Body of pancreas (tissue), 4 donors: Measurements from ENCODE around the gene DCAF11. TPM values are rescaled to one million over a fixed set of nuclear protein-coding genes. Genes with fewer than 3 reads are reported as not detected.
A peak's percentile ranks its signal among the peaks of the same experiment; 100 is the strongest.

Experiments used
- ATAC-seq: fragments of 150-250 bp; one replicate; pipeline ENCODE4 v1.9.1; 2016
- DNase-seq, 4 donors: peaks; one replicate each; pipeline ENCODE4 v3.0.0-alpha.2; 2019
- H3K27ac ChIP-seq, 4 donors: fragments of 200-600 bp; sonication (generic); 1 replicate in 3 of 4; 2 replicates in 1 of 4; pipeline versions ENCODE4 v1.5.1 to v1.6.1; 2016 to 2019; ENCODE audit warnings: mild to moderate bottlenecking in 1 of 4, mixed read lengths in 1 of 4, moderate library complexity in 1 of 4
- H3K27me3 ChIP-seq, 2 donors: fragments of 200-600 bp; sonication (generic); one replicate each; pipeline ENCODE4 v1.6.0; 2016; ENCODE audit warnings: mild to moderate bottlenecking in 1 of 2
- H3K36me3 ChIP-seq, 2 donors: fragments of 200-600 bp; sonication (generic); replicated peaks in 1 of 2; 2 replicates each; pipeline ENCODE4 v1.5.1; 2016; ENCODE audit warnings: low read depth in 2 of 2; ENCODE audit not compliant: insufficient read depth in 1 of 2
- H3K4me1 ChIP-seq: fragments of 200-600 bp; sonication (generic); one replicate; pipeline ENCODE4 v1.6.0; 2016
- H3K4me3 ChIP-seq, 2 donors: fragments of 200-600 bp; sonication (generic); 1 replicate in 1 of 2; 2 replicates in 1 of 2; pipeline ENCODE4 v1.5.1; 2016 to 2019
- H3K9me3 ChIP-seq, 3 donors: fragments of 200-600 bp; sonication (generic); 1 replicate in 2 of 3; 2 replicates in 1 of 3; pipeline ENCODE4 v1.5.1; 2016
- CTCF ChIP-seq, 7 experiments: fragments of 450-650 bp in 4 of 7; fragments of 200-600 bp in 3 of 7; sonication (generic) in 3 of 7; IDR thresholded peaks; one replicate each; pipeline ENCODE4 v1.5.1; 2016 to 2019; ENCODE audit warnings: antibody characterized with exemption in 7 of 7
- POLR2A ChIP-seq, 3 donors: fragments of 450-650 bp; IDR thresholded peaks; one replicate each; pipeline ENCODE4 v1.6.1; 2016; ENCODE audit warnings: antibody characterized with exemption in 3 of 3, mild to moderate bottlenecking in 2 of 3
- WGBS, 2 donors: methylation state at CpG; one replicate each; pipeline ENCODE4 v1.1.5; 2017; 5-methylcytosine and 5-hydroxymethylcytosine counted together
- intact Hi-C: fragments of 100-400 bp; cut with DNase I; formaldehyde crosslinking; loops from one replicate; pipeline ENCODE4 v1.15.1; 2023
- total RNA-seq, 2 donors: library from RNA; depleted of rRNA; stranded (reverse); fragments of >200 nt; gene quantifications; one replicate each; pipeline ENCODE4 v1.1.0, GENCODE V29; 2016

Gene DCAF11
- total RNA-seq, 2 donors from 2014 or later: 77.1 to 128 TPM

DNA sequence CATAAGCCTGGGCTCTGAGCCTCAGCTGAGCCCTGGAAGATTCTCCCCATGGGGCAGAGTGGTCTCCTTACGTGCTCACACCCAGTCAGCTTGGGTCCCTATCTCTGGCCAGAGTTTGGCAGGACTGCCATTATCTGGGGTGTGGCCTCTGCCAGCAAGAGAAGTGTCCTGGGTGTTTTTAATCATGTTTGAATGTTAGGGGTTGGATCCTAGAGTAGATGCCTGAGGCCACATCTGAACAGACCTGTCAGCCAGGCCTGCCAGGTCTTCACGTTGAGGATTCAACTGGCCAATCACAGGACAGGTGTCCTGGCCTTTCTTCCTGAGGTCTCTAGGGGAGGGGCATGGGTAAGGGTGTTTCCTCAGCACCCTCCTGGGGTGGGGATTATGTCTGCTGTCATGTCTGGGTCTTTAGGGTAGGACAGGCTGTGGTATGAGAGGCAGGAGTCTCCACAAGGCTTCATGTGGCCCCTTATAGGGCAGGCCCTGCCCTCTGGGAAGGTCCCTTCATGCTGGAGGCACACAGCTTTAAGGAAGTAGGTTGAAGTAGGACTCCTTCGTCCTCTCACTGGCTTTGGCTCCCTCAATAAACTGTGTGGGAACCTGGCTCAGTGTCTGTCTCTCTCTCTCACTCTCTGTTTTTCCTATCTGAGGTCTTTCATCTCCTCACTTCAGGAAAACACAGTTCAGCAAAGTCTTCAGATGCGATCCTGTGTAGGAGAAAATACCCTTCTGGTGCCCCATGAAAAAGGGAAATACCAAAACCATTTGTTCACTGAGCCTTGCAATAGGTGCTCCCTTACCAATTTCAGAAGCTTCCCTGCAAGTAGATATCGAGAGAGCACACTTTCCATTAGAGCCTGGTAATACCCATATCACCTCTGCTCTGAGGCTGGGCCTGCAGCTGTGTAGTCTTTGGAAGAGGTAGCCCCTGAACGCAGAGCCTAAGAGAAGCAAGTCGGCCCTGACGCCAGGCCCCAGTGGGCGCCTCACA, 9.1 kb downstream of the DCAF11 start:
- Histone ChIP-seq H3K27ac (no peak overlapping the region), H3K4me1 (no peaks in the 10 kb centered on the region), H3K4me3 (no peak overlapping the region), H3K9me3 (no peaks in the 10 kb centered on the region), H3K27me3 (no peaks in the 10 kb centered on the region), H3K36me3 (peaks cover 24 to 37% of the 10 kb centered on the region in 2 donors)
- intact Hi-C loops: no loop called here
- 81% methylated on average over 7 to 9 of the region's 9 CpGs for WGBS, 2 donors
- no peak for TF ChIP-seq CTCF (IDR thresholded peaks at IDR 0.05)
- TF ChIP-seq POLR2A (IDR thresholded peaks at IDR 0.05): no peak
- ATAC-seq (no peak), DNase-seq (no peak)

- Histone ChIP-seq H3K4me3 (no peak overlapping the region), H3K36me3 (peaks cover 0 to 13% of the 10 kb centered on the region in 2 donors), H3K27me3 (no peaks in the 10 kb centered on the region), H3K4me1 (peaks cover 19% of the 10 kb centered on the region), H3K9me3 (no peaks in the 10 kb centered on the region), H3K27ac (no peak overlapping the region)
- intact Hi-C loops: no loop called here
- ATAC-seq (no peak), DNase-seq (no peak)
- TF ChIP-seq POLR2A (IDR thresholded peaks at IDR 0.05) (no peak), CTCF (IDR thresholded peaks at IDR 0.05) (no peak)
These were observed 12.4 kb downstream of the DCAF11 start for GRCh38 chr14:24126939-24127338.

DNA sequence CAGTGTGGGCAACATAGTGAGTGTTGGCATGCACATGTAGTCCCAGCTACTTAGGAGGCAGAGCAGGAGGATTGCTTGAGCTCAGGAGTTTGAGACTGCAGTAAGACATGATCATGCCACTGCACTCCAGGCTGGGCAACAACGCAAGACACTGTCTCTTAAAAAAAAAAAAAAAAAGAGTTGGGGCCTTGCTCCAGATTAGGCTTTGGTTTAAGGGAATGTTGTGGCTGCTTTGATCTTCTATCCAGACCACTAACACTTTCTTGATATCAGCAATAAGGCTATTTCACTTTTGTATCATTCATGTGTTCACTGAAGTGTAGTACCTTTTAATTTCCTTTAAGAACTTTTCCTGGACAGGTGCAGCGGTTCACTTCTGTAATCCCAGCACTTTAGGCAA, 13.1 kb downstream of the DCAF11 start:
- TF ChIP-seq POLR2A (IDR thresholded peaks at IDR 0.05) (no peak), CTCF (IDR thresholded peaks at IDR 0.05) (no peak)
- Histone ChIP-seq H3K27ac (no peak overlapping the region), H3K27me3 (no peaks in the 10 kb centered on the region), H3K9me3 (no peaks in the 10 kb centered on the region), H3K4me3 (no peak overlapping the region), H3K36me3 (peaks cover 0 to 11% of the 10 kb centered on the region in 2 donors), H3K4me1 (peaks cover 26% of the 10 kb centered on the region)
- 92 to 96% methylated on average over 2 of the region's 2 CpGs for WGBS, 2 donors
- no peak for DNase-seq
- no peak for ATAC-seq
- intact Hi-C loops: no loop called here

- ATAC-seq (no peak), DNase-seq (no peak)
- 88 to 91% methylated on average over 8 of the region's 8 CpGs for WGBS, 2 donors
- no peaks in the 10 kb centered on the region for H3K27me3 ChIP-seq
- H3K9me3 ChIP-seq: no peaks in the 10 kb centered on the region
- TF ChIP-seq POLR2A (IDR thresholded peaks at IDR 0.05) (no peak), CTCF (IDR thresholded peaks at IDR 0.05) (no peak)
- H3K4me1 ChIP-seq: peaks cover 31% of the 10 kb centered on the region
- intact Hi-C loops: no loop called here
- H3K4me3 ChIP-seq: no peak overlapping the region
- H3K27ac ChIP-seq: peak overlapping the region in 1 of 4 donors; percentile 93
- H3K36me3 ChIP-seq: no peaks in the 10 kb centered on the region
These were observed 14.9 kb downstream of the DCAF11 start for GRCh38 chr14:24129410-24129998.
